Left forelimb (tissue), 1 donor: ENCODE data around the gene LZTS2.
A peak's percentile ranks its signal among the peaks of the same experiment; 100 is the strongest.

Experiments used
- DNase-seq: peaks from one replicate; pipeline ENCODE4 v3.0.0-alpha.2; 2018; ENCODE audit warnings: low spot score

LZTS2 gene

DNA sequence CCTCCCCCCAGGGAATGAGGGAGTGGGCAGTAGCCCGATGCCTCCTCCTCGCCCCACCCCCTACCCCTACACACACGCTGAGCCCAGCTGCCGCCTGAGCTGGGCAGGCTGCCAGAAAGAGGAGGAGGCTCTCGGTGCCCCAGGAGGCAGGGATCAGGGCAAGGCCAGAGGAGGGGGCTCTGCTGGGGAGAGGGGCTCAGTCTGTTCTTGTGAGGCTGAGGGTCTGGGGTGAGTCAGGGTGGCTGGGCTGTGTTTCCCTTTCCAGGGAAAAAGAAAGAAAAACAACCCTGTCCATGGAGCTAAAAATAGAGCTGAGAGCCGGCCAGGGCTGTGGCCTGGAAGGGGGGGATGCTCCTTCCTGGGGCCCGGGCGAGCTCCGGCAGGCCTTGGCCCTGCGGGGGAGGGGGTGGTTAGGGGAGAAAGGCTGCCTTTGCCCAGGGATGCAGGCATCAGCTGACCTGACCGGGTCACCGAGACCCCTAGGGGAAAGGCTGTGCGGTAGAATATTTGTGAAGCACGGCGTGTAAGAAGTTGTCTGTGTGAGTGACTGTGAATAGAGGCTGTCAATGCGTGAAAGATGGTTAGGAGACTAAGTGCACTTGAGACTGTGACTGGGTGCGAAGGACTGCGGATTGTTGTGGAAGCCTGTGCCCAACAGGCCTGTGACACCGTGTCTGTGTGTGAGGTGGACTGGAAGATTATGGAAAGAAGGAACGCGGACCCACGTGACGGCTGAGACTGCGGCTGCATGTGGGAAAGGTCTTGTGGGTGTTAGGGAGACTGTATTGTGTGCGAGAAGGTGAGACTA is 1.2 kb upstream of the LZTS2 start:
- DNase-seq: peak; percentile 93

DNA sequence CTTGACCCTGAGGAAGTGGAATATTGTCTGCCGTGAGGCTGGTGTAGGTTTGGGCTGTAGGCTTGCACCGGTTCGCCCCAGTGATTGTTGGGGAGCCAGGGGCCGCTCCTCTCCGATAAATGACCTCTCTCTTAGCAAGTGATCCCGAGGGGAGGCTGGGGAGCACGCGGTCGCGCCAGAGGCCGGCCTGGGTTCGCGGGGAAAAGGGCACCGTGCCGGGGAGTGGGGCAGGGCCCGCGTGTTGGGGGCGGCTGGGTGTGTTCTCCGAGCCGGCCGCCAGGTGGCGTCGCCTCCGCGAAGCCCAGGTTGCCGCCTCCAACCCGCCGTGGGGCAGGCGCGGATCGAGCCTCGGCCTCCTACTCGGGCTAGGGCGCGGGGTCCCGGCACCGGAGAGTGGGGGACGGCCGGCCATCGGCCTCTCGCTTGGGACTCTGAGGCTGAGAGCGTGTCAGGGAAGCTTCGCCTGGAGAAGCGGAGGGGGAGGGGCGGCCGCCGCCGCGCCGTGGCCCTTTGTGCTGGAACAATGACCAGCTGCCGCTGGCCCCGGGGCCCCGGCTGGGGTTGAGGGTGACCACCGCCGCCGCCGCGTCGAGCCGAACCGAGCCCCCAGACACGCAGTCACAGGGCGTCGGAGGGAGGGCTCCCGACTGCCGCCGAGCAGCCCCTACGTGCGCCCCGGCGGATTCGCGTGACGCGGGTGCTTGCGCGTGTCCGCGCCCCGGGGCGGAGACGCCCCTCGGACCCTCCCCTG is 442 bp upstream of the LZTS2 start:
- peak; percentile 91 for DNase-seq

DNA sequence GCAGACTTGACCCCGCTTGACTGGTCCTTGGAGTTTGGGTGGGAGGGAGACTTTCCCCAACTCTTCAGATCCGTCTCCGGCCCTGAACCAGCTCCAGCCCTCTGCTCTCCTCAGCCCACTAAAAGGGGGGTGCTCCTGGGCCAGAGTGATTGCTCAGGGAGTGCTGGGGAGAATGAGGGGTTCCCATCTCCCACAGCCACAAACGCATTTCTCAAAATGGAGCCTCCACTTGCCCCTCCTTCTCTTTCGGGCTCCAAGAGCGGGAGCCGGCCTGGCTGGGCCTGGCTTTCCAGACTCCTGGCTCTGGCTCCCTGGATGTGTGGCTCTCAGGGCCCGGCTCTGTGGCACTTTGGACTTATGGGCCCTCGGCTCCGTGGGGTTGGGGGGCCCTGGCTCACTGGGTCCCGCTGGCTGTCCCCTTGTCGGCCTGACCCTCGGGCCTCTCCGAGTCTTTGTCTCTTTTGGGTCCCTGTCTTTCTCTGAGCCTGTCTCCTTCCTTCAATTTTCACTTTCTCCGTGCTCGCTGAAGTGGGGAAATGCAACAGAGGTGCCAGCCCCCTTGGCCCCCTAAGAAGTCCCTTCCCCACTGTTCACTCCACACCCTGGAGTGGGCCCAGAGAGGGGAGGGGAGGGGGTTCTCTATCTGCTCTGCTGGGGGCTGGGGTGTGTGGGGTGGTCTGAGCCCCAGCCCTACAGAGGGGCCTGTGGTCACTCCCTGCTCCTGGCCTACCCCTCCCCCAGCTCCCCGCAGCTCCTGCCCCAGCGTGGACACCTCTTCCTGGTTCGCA is 713 bp downstream of the LZTS2 start:
- no peak for DNase-seq

DNA sequence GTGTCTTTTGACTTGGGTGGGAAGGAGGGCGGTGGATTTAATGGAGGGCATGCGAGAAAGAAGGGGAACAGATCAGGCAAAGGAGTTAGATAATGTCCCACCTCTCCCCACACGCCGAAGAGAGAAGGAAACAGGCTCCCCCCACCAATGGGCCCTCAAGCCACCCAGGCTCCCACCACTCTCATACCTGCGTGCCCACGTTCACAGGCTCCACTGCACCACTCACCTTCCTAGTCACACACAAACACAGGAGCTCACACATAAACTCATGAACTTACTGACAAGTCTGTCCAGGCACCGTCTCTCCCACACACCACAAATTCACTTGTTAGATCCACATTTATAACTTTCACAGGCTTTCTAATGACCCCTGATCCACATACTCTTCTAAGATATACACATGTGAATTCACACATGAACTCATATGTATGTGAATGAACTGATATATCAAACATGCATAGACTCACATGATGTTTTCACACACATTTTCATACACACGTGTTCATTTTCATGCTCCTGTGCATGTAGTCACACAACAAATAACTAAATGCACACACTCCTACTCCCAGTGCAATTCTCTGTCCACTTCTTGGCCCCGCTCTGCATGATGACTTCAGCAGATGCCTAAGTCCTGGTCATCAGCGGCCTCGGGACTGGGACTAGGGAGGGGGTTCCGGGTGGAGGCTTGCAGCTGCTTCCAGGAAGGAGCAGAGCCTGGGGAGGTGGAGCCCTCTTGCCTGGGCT is 1.5 kb downstream of the LZTS2 start:
- peak; percentile 87 for DNase-seq

DNA sequence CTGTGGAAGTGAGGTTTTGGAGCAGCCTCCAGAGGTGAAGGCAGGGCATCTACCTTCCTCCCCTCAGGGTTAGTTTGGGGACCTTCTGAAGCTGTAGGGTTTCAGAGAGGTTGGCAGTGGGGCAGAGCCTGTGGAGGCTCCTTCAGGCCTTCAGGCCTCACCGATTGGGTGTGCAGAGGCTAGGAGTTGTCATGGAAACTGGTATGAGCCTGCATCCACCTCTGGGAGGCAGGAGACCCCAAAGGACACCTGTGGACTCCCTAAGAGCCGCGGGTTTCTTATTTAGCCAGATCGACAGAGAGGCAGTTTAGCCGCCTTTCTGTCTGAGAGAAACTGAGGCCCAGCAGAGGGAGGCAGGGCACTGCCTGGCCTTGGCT is 2.0 kb downstream of the LZTS2 start:
- DNase-seq: no peak

DNA sequence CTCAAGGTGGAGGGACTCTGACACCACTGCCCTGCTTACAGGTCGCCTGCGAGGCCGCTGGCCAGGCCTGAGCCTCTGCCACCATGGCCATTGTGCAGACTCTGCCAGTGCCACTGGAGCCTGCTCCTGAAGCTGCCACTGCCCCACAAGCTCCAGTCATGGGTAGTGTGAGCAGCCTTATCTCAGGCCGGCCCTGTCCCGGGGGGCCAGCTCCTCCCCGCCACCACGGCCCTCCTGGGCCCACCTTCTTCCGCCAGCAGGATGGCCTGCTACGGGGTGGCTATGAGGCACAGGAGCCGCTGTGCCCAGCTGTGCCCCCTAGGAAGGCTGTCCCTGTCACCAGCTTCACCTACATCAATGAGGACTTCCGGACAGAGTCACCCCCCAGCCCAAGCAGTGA is 2.8 kb downstream of the LZTS2 start:
- DNase-seq: no peak

DNA sequence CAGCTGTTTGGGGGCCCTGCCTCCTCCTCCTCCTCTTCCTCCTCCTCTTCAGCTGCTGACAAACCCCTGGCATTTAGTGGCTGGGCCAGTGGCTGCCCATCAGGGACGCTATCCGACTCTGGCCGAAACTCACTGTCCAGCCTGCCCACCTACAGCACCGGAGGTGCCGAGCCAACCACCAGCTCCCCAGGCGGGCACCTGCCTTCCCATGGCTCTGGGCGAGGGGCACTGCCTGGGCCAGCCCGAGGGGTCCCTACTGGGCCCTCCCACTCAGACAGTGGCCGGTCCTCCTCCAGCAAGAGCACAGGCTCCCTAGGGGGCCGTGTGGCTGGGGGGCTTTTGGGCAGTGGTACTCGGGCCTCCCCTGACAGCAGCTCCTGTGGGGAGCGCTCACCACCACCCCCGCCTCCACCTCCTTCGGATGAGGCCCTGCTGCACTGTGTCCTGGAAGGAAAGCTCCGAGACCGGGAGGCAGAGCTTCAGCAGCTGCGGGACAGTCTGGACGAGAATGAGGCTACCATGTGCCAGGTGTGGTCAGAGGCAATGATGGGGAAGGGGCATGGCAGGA is 4.1 kb downstream of the LZTS2 start:
- no peak for DNase-seq

DNA sequence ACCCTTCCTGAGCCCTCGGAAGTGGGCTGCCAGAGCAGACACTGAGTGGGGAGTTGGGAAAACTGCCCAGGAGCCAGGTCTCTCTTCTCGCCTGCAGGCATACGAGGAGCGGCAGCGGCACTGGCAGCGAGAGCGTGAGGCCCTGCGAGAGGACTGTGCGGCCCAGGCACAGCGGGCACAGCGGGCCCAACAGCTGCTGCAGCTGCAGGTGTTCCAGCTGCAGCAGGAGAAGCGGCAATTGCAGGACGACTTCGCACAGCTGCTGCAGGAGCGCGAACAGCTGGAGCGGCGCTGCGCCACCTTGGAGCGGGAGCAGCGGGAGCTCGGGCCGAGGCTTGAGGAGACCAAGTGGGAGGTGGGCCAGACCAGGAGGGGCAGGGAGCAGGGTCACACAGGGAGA is 5.8 kb downstream of the LZTS2 start:
- no peak for DNase-seq

DNA sequence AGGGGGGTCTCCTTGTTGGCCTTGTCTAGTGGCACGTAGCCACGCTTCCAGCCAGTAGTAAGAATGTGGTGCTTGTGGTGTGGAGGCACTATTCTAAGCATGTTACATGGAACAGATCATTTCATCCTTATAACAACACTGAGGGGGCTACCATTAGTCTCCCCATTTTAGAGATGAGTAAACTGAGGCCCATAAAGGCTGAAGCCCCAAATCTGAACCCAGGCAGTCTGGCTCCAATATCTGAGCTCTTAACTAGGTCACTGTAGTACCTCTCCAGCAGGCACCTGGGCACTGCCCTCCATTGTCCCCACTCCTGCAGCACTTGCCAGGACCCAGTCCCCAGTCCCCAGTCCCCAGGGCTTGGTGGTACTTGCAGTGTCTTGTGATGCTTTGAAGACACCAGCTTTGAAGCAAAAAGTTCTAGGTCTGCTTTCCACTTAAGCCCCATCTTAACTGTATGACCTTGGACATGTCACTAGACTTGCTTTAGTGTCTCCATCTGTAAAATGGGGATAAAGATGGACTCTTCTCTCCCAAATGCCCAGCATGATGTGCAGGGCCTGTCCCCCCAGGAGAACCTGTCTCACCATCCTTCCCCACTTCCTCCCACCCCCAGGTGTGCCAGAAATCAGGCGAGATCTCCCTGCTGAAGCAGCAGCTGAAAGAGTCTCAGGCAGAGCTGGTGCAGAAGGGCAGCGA is 6.4 kb downstream of the LZTS2 start:
- no peak for DNase-seq

DNA sequence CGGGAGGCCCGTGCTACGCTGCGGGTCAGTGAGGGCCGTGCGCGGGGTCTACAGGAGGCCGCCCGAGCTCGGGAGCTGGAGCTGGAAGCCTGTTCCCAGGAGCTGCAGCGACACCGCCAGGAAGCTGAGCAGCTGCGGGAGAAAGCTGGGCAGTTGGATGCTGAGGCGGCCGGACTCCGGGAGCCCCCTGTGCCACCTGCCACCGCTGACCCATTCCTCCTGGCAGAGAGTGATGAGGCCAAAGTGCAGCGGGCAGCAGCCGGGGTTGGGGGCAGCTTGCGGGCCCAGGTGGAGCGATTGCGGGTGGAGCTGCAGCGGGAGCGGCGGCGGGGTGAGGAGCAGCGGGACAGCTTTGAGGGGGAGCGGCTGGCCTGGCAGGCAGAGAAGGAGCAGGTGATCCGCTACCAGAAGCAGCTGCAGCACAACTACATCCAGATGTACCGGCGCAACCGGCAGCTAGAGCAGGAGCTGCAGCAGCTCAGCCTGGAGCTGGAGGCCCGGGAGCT is 7.0 kb downstream of the LZTS2 start:
- peak; percentile 81 for DNase-seq

DNA sequence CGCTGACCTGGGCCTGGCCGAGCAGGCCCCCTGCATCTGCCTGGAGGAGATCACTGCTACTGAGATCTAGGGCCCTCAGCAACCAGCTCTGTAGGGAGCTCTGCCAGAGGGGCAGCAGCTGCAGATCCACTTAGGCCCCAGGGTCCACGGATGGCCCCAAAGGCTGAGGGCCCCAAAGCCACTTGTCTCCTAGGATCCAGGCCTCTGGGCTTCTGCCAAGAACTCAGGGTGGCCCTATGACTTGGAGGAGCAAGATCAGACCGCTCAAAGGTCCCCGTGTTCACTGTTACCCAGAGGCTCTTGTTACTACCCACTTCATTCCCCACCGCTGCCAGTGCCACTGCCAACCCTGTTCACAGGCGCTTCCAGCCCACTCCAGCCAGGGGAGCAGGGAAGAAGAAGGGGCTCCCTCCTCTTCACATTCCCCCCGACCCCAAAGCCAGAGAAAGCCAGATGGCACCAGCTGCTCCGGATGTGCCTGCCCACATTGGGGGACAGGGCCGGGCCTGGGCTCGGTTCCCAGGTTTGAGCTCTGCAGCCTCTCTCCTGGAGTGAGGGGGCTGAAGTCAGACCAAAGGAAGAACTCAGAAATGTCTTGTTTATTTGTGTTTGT is 7.6 kb downstream of the LZTS2 start:
- DNase-seq: no peak

DNA sequence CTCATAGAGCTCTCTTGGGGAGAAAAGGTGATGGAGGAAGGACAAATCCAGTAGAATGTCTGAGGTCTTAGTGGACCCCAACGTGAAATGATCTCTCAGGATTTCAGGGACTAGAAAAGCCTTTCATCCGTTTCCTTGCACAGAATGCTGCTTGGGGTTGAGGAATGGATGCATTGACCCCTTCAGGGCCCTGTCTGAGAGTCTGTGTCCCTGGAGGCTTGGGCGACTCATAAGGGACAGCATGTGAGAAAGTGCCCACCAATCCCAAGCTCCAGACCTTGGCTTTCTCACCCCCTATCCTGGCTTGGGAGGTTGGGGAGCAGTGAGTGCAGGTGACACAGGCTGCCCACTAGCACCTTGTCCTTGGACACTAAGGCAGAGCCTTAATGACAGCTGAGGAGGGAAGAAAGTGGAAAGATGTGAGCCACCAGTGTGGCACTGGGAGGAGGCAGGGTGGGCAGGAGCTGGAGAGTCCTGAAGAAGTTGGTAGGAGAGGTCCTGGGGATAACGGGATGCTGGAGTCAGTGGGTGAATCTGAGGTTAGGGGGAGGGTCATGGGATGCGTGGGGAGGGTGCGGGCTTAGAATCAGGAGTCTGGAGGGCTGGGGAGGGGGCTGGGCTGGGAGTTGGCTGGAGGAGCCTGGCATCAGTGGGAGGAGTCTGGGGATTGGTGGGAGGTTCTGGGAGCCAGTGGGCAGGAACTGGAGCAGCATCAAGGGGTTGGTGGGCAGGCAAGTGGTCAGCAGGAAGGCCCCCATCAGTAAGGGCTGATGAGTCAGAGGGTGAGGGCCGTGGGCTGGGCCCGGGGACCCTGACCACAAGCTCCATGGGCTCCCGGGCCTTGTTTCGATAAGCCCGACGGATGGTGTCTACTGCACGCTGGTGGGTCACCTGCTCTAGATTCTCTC is 8.6 kb downstream of the LZTS2 start:
- DNase-seq: no peak

DNA sequence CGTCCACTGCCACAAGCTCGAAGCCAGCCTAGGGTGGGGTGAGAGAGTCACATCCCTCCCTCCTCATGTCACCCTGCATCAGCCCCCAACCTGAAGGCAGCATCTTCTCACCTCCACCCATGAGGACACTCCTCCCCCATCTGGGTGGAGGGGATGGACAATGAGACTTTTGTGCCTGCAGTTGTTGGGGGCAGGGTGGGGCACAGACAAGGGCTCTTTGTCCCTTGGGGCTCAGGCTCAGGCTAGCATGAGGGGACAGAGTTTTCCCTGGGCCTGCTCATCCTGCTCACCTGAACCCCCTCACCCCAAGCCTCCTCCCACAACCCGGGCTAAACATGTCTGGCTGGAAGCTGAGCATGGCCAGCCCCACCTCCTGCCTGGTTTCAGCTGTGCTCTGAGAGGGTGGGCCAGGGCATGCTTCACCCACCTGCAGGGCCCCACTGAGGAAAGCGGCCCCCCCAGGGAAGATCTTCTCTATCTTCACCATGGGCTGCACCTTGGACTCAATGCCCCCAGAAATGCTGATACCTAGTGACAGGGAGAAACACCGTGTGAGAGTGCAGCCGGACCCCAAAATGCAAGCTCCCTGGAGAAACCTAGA is 9.3 kb downstream of the LZTS2 start:
- DNase-seq: no peak

DNA sequence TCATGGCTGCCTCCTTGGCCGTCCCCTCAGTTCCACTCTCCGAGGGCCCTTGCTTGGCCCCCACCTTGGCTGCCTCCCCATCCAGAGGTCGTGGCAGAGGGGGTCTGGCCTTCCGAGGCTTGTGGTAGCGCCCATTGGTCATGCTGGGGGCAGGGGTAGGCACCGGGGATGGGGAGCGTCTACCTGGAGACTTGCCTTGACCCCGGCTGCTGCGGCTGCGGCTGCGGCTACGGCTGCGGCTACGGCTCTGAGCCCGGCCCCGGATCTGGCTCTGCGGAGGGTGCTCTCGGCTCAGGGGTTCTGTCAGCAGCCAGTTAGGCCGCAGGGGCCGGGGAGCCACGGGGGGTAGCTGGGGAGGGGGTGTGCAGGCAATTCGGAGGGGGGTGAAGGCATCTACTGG is 10.7 kb downstream of the LZTS2 start:
- no peak for DNase-seq

DNA sequence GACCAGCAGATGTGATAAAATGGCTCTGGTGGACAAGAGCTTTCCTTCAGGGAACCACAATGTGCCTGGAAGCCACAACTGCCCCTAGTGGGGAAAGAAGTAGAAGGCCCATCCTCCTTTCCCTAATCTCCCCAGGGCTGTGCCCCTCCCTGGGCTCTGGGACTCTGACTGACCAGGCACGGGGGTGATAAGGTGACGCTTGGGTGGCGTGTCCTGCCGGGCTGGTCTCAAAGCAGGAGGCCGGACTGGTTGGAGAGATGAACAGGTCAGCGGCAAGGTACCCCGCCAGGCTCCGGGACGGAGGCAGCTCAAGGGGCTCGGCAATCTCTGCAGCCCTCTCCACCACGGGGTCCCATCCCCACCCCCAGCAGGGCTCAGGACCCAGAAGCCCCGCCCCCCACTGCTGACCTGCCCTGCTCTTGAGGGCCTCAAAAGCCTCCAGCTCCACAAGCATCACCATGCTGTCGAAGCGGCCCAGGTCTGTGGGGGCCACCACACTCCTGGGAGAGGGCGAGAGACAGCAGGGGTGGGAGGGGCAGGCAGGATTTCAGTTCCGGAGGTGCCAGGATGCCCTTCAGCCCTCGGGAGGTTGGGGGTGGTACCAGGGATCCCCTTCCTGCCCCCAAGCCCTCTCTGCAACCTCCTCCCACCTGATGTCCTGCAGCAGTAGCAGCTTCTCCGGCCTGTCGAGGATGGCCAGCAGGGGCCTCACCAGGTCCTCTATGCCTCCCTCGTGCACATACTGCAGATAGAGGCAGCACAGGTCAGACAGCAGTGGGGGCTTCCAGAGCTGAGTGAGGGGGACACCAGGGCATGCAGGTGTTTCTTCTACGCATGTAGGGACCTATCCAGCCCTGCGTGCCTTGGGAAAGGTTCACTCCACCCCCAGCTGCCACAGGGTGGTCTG is 12.2 kb downstream of the LZTS2 start:
- DNase-seq: no peak

DNA sequence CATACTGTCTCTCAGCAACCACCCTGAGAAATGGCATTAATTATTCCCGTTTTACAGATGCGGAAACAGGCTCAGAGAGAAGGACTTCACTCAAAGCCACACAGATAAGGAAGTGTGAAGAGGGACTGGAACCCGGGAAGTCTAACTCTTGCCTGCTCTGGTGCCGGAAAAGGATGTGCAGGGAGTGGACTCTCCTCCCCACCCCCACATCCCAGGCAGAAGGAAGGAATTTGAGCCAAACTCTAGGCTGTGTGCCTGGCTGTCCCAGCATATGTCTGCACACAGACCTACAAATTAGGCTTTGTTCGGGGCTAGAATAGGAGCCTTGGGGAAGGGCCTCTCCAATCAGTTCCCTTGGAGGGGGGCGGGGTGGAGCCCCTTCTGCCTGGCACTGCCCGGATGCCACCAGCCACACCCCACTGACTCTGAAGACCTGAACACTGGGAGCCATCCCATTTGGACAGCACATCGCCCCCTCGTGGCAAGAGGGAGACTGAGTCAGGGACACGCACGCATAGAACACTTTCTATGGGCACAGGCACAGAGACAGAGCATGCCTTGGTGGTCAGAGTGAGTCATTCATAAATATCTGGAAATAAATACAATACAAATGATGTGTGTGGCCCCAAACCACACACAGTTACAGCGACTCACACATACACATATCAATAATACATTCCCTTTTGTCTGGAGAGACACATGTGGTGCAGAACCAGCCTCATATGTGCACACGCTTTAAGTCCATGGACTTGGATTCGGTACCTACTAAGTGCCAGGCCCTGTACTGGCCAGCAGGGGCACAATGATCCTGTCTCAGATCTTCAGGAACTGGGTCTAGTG is 13.1 kb downstream of the LZTS2 start:
- peak; percentile 82 for DNase-seq

DNA sequence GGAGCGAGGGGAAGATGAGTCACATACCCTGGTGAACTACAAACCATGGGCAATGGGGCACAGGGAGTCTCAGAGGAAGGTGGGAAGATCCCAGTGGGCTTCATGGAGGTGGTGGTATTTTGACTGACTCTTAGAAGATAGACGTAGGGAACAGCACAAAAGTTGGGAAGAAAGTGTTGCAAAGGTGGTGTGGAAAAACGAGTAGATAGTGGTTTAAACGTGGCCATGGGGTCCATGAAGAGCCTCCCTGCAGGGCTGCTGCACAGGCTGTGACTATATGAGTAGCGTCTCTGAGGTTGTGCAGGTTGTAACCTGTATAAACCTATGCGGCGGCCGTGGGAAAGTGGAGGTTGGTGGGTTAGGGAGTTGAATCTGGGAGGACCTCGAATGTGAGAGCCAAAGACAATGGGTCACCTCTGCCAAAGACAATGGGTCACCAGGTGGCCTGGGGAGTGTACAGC is 13.8 kb downstream of the LZTS2 start:
- no peak for DNase-seq
